ENCODE results near the gene OSTC. TPM values are rescaled to one million over a fixed set of nuclear protein-coding genes. Genes with fewer than 3 reads are reported as not detected.

Gene OSTC
- polyA plus RNA-seq, 1 experiment, result 320 TPM

GRCh38 chr4:108620101-108620932 lies 30.1 kb upstream of the OSTC start, which contains the start of gene RPL34:
Gene RPL34 (plus strand): TSS chr4:108620576. CDS start chr4:108621960, 1,384 bp downstream.
- ChIA-PET CTCF (interaction anchor here (0.7 kb wide), 1 partner anchor 601 kb away, joined by 3 read pairs; no protein-coding TSS in a partner anchor), POLR2A (interaction anchor here (0.6 to 2.7 kb wide), 4 partner anchors 9 to 856 kb away, joined by 5 to 17 read pairs (median 6); partner anchors contain the start of gene OSTC)
- DNase-seq (ENCODE audit: low read depth, low spot score), result peak; percentile 96
- H3K9me3 ChIP-seq (ENCODE audit: control insufficient read depth, insufficient read depth, low read length), result no peaks in the 10 kb centered on the region
- TF ChIP-seq, protein P1, sequence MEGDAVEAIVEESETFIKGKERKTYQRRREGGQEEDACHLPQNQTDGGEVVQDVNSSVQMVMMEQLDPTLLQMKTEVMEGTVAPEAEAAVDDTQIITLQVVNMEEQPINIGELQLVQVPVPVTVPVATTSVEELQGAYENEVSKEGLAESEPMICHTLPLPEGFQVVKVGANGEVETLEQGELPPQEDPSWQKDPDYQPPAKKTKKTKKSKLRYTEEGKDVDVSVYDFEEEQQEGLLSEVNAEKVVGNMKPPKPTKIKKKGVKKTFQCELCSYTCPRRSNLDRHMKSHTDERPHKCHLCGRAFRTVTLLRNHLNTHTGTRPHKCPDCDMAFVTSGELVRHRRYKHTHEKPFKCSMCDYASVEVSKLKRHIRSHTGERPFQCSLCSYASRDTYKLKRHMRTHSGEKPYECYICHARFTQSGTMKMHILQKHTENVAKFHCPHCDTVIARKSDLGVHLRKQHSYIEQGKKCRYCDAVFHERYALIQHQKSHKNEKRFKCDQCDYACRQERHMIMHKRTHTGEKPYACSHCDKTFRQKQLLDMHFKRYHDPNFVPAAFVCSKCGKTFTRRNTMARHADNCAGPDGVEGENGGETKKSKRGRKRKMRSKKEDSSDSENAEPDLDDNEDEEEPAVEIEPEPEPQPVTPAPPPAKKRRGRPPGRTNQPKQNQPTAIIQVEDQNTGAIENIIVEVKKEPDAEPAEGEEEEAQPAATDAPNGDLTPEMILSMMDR (IDR thresholded peaks at IDR 0.05; ENCODE audit: low read depth, low read length), result no peak
- peak within 1 kb of the TSS; percentile 69 for H3K4me3 ChIP-seq (ENCODE audit: low read depth, low read length)
- H3K27me3 ChIP-seq (ENCODE audit: control insufficient read depth, insufficient read depth, low read length), result no peaks in the 10 kb centered on the region
- H3K27ac ChIP-seq (ENCODE audit: low read depth, low read length), result peak within 1 kb of the TSS; percentile 72

- no peaks in the 10 kb centered on the region for H3K9me3 ChIP-seq (ENCODE audit: control insufficient read depth, insufficient read depth, low read length)
- no peak for DNase-seq (ENCODE audit: low read depth, low spot score)
- peak overlapping the region; percentile 69 for H3K4me3 ChIP-seq (ENCODE audit: low read depth, low read length)
- ChIA-PET POLR2A (interaction anchor here (1.3 to 2.7 kb wide), 2 partner anchors 9 to 30 kb away, joined by 5 to 17 read pairs; partner anchors contain the start of gene OSTC), CTCF (no interaction called here)
- H3K27ac ChIP-seq (ENCODE audit: low read depth, low read length), result peak overlapping the region; percentile 72
- TF ChIP-seq, protein P1 (IDR thresholded peaks at IDR 0.05; ENCODE audit: low read depth, low read length), result no peak
- H3K27me3 ChIP-seq (ENCODE audit: control insufficient read depth, insufficient read depth, low read length), result no peaks in the 10 kb centered on the region
These were observed 29.2 kb upstream of the OSTC start for GRCh38 chr4:108620933-108621905.

DNA sequence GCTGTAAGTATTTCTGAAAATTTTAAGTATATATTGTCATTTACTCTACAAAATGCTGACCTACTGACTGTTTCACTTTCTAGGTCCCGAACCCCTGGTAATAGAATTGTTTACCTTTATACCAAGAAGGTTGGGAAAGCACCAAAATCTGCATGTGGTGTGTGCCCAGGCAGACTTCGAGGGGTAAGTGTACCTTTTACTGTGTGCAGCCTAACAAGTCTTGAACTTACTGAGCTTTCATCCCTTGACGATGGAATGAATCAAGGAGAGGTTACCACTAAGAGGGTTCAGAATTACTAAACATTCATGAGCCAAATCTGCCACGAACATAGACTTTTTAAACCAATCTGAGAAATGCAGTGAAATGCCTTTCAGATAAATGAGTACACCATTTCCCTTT lies 28.4 kb upstream of the OSTC start:
- ChIA-PET CTCF (no interaction called here), POLR2A (interaction anchor here (2.7 kb wide), 1 partner anchor 29 kb away, joined by 17 read pairs; the partner anchor contains the start of gene OSTC)
- H3K27ac ChIP-seq (ENCODE audit: low read depth, low read length), result no peak overlapping the region
- no peak for DNase-seq (ENCODE audit: low read depth, low spot score)
- H3K27me3 ChIP-seq (ENCODE audit: control insufficient read depth, insufficient read depth, low read length), result no peaks in the 10 kb centered on the region
- TF ChIP-seq, protein P1 (IDR thresholded peaks at IDR 0.05; ENCODE audit: low read depth, low read length), result no peak
- H3K4me3 ChIP-seq (ENCODE audit: low read depth, low read length), result peak overlapping the region; percentile 69
- no peaks in the 10 kb centered on the region for H3K9me3 ChIP-seq (ENCODE audit: control insufficient read depth, insufficient read depth, low read length)

DNA sequence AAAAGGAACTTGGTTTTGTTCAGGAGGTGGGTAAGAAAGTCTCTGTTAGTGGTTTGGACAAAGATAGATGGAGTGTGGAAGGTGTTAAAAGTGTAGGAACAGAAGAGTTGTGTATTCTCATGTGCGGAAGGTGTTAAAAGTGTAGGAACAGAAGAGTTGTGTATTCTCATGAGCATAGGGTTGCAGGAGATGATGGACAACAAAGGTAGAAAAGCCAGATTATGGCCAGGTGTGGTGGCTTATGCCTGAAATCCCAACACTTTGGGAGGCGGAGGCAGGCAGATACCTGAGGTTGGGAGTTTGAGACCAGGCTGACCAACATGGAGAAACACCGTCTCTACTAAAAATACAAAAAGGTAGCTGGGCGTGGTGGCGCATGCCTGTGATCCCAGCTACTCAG lies 27.6 kb upstream of the OSTC start:
- no peaks in the 10 kb centered on the region for H3K27me3 ChIP-seq (ENCODE audit: control insufficient read depth, insufficient read depth, low read length)
- ChIA-PET POLR2A (interaction anchor here (0.7 to 1.5 kb wide), 3 partner anchors 13 to 1412 kb away, joined by 3 to 4 read pairs (median 3); partner anchors contain the start of gene OSTC), CTCF (interaction anchor here (1.0 to 1.7 kb wide), 2 partner anchors 52 to 604 kb away, joined by 3 to 4 read pairs; no protein-coding TSS in a partner anchor)
- peak overlapping the region; percentile 31 for H3K4me3 ChIP-seq (ENCODE audit: low read depth, low read length)
- no peaks in the 10 kb centered on the region for H3K9me3 ChIP-seq (ENCODE audit: control insufficient read depth, insufficient read depth, low read length)
- DNase-seq (ENCODE audit: low read depth, low spot score), result no peak
- TF ChIP-seq, protein P1 (IDR thresholded peaks at IDR 0.05; ENCODE audit: low read depth, low read length), result no peak
- H3K27ac ChIP-seq (ENCODE audit: low read depth, low read length), result no peak overlapping the region
